DMS153 treated with DMSO at 0.1 percent for 48 hours (cell line): ENCODE measurements around the gene ENKUR.

Experiments used
- DNase-seq: peaks from one replicate; lab custom pipeline; 2025; ENCODE audit not compliant: unreplicated experiment; lab: John Stamatoyannopoulos, UW

Gene ENKUR

GRCh38 chr10:24950439-24950838 is 65.5 kb downstream of the ENKUR start:
- DNase-seq, result no peak

GRCh38 chr10:24949616-24950015 is 66.3 kb downstream of the ENKUR start:
- no peak for DNase-seq

DNA sequence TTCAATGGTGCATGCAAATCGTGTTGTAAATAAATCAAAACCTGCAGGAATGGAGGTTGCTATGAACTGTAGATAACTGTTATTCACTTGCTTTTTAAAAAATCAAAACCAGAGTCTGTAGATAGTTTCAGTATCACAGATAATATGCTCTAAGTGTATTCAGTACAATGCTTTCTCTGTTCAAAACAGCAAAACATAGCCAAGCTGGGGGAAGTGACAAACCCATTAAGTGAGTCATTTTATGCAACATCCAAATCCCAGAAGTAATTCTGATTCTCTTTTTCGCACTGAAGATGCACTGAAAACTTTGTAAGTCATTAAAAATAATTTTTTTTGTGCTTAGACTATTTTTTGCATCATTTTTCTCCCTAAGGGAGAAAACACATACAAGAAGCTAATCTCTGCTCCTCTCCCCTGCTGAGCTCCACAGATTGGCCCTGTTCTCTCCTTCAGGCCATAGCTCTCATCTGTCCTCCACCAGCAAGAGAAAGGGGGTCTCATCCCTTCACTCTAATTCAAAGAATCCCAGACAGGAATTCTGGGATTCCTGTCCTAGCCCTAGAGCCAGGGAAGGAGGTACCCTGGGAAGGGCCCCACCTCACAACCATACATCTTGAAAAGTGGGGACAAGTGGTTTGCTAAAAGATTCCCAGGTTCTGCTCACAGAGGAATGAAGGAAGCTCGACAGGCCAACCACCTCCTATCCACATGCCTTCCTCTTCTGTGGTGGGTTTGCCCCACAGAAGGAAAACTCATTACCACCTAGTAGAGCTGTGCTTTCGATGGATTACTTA is 68.5 kb downstream of the ENKUR start:
- DNase-seq, result no peak

- DNase-seq, result no peak
Observed at GRCh38 chr10:24944512-24945255, 71.3 kb downstream of the ENKUR start.

DNA sequence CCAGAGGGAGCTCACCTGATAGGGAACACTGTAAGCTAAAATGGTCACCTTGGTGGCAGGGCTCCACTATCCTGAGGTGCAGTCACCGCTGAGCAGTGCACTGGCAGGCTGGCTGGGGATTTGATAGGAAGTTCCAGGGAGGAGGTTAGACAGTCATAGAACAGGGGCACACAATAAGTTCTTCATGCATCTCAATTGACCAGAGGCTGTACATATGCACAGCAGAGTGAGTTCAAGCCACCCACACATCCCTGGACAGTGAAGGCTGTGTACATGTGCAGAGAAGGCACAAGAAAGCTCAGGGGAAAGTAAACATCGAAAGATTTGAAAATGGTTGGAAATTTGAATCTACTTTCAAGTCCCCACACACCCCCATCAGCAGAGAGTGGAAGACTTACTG is 77.4 kb downstream of the ENKUR start:
- no peak for DNase-seq

DNA sequence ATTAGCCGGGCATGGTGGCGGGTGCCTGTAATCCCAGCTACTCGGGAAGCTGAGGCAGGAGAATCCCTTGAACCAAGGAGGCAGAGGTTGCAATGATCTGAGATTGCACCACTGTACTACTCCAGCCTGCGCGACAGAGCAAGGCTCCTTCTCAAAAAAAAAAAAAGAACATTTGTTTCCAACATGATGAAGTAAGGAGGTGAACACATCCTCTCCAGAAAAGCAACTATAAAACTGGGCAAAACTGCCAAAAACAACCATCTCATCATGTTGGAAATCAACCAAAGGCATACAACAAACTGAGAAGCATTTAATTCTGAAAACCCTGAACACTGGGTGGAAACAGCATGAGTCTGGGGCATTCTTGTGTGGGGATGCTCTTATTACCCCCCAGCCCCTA is 77.9 kb downstream of the ENKUR start:
- DNase-seq, result no peak

DNA sequence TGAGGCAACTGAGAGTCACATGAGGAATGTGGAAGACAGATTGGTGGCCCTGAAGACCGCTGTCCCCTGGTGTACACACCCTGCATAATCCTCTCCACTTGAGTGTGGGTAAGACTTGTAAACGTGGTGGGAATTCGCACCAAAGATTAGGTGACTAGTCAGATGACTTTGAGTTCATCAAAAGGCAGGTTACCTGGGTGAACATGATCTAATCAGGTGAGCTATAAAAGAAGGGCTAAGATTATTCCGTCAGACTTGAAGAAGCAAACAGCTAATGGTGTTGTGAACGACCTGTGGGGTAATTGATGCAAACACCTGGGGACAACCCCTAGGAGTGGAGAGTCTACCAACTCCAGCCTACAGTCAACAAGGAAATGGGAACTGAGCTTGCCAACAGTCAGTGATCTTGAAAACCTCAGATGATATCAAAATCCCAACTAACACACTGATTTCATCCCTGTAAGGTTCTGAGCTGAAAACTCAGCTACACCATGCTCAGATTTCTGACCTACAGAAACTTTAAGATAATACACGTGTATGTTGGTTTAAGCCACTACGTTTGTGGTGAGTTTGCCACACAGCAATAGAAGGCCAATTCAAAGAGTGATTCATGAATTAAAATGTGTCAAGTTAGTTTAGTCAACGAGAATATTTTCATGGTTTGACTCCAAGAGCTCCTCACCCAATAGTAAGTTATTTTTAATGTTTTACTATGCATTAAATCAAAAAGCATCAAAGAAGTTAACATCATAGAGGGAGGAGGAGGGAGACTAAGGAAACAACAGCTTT is 80.3 kb downstream of the ENKUR start:
- DNase-seq, result no peak
